Activated CD8-positive, alpha-beta T cell treated with anti-CD3 and anti-CD28 coated beads for 36 hours (primary cell): ENCODE data around the gene NFYC. TPM values are rescaled to one million over a fixed set of nuclear protein-coding genes. Genes with fewer than 3 reads are reported as not detected.

Source experiments
- ATAC-seq: fragments of 200-7000 bp; cut with Tn5 transposase; one replicate; pipeline ENCODE4 v1.10.0; 2021; ENCODE audit warnings: mild to moderate bottlenecking, moderate library complexity
- CTCF ChIA-PET: fragments of 350-600 bp; sonication (Branson Sonifier 250); formaldehyde crosslinking; loops from one replicate; lab custom pipeline; 2021; ENCODE audit warnings: antibody characterized with exemption; lab: Charles Lee
- POLR2A ChIA-PET: fragments of 350-600 bp; sonication (Branson Sonifier 250); formaldehyde crosslinking; loops from one replicate; lab custom pipeline; 2021; ENCODE audit warnings: antibody characterized with exemption; lab: Charles Lee
- DNase-seq: peaks from one replicate; pipeline ENCODE4 v3.0.0-alpha.2; 2020
- H3K27ac Mint-ChIP-seq: one replicate; pipeline ENCODE4 v1.8.0; 2021; ENCODE audit warnings: mild to moderate bottlenecking, mixed read lengths
- H3K27me3 Mint-ChIP-seq: one replicate; pipeline ENCODE4 v1.8.0; 2021; ENCODE audit warnings: mixed read lengths
- H3K36me3 Mint-ChIP-seq: one replicate; pipeline ENCODE4 v1.8.0; 2021; ENCODE audit warnings: low read depth, mixed read lengths
- H3K4me1 Mint-ChIP-seq: one replicate; pipeline ENCODE4 v1.8.0; 2021; ENCODE audit warnings: low read depth, mixed read lengths
- H3K4me3 Mint-ChIP-seq: one replicate; pipeline ENCODE4 v1.8.0; 2021; ENCODE audit warnings: mild to moderate bottlenecking, moderate library complexity, mixed read lengths
- H3K9me3 Mint-ChIP-seq: one replicate; pipeline ENCODE4 v1.8.0; 2021; ENCODE audit warnings: mixed read lengths
- intact Hi-C: fragments of 100-400 bp; cut with micrococcal nuclease; formaldehyde crosslinking; loops from one replicate; pipeline ENCODE4 v1.10.0; 2022
- total RNA-seq, 2 experiments: library from RNA; stranded (reverse); gene quantifications; one replicate each; pipeline ENCODE4 v1.2.3, GENCODE V29; 2021
- TF ChIP-seq, protein P1 (sequence below): fragments of 200-600 bp; IDR thresholded peaks from one replicate; pipeline ENCODE4 v1.8.0; 2022; ENCODE audit warnings: antibody characterized with exemption, mild to moderate bottlenecking

Gene NFYC
- total RNA-seq, 2 experiments from 2014 or later = 45.6 to 53.8 TPM

DNA sequence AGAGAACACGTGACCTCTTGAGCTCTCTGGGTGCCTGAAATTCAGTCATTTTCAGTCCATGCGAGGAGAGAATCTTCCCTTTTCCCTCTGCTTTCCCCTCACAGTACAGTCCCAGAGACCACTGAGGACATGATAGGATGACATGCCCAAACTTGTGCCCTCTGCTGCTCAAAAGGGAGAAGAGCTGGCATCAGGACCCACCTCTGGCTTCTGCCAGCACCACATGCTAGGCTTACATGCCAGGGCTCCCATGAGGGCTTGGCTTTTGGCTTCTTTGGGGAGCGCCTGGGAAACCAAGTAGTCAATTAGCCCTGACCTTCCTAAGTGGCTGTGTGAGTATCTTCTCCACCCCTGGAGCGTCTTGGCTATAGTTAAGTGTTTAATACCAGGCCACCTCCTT lies 78.3 kb downstream of the NFYC start:
- Mint-ChIP-seq H3K27ac (peak overlapping the region; percentile 55), H3K36me3 (peaks cover 40% of the 10 kb centered on the region), H3K4me3 (no peak overlapping the region), H3K4me1 (peaks cover 17% of the 10 kb centered on the region), H3K27me3 (no peaks in the 10 kb centered on the region), H3K9me3 (no peaks in the 10 kb centered on the region)
- ChIA-PET POLR2A (interaction anchor here (0.8 kb wide), 1 partner anchor 209 kb away, joined by 3 read pairs; the partner anchor contains the start of gene CTPS1), CTCF (interaction anchor here (0.6 to 11.6 kb wide), 4 partner anchors 10 to 79 kb away, joined by 3 to 169 read pairs (median 46); no protein-coding TSS in a partner anchor)
- TF ChIP-seq, protein P1, sequence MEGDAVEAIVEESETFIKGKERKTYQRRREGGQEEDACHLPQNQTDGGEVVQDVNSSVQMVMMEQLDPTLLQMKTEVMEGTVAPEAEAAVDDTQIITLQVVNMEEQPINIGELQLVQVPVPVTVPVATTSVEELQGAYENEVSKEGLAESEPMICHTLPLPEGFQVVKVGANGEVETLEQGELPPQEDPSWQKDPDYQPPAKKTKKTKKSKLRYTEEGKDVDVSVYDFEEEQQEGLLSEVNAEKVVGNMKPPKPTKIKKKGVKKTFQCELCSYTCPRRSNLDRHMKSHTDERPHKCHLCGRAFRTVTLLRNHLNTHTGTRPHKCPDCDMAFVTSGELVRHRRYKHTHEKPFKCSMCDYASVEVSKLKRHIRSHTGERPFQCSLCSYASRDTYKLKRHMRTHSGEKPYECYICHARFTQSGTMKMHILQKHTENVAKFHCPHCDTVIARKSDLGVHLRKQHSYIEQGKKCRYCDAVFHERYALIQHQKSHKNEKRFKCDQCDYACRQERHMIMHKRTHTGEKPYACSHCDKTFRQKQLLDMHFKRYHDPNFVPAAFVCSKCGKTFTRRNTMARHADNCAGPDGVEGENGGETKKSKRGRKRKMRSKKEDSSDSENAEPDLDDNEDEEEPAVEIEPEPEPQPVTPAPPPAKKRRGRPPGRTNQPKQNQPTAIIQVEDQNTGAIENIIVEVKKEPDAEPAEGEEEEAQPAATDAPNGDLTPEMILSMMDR = no peak
- peak; percentile 22 for DNase-seq
- intact Hi-C loops = loop anchor here (5.0 kb wide), 1 partner anchor 182 kb away; no protein-coding TSS in a partner anchor
- peak; percentile 43 for ATAC-seq

DNA sequence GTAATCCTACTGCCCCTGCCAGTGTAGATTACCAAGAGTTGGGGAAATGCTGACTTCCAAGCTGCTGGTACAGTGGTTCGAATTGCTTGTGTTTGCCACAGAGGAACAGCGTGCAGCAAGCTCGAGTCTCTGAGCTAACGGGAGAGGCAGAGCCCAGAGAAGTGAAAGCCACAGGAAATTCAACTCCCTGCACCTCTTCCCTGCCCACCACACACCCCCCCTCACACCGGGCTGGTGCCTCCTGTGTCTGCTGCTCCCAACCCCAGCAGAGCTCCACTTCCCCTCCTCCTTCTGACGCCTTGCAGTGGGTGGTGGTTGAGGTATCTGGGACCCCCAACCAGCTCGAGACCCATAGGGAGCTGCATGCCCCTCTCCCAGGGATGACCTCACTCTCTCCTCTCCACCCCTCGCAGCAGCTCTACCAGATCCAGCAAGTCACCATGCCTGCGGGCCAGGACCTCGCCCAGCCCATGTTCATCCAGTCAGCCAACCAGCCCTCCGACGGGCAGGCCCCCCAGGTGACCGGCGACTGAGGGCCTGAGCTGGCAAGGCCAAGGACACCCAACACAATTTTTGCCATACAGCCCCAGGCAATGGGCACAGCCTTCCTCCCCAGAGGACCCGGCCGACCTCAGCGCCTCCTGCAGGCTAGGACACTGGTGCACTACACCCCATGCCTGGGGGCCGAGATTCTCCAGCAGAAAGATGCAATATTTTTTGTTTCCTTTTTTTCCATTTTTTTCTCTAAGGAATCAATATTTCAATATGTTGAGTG lies 79.0 kb downstream of the NFYC start:
- TF ChIP-seq, protein P1 = no peak
- ChIA-PET CTCF (interaction anchor here (0.6 to 11.6 kb wide), 6 partner anchors 9 to 180 kb away, joined by 3 to 169 read pairs (median 38); no protein-coding TSS in a partner anchor), POLR2A (no interaction called here)
- intact Hi-C loops = loop anchor here (5.0 kb wide), 1 partner anchor 182 kb away; no protein-coding TSS in a partner anchor
- ATAC-seq = no peak
- DNase-seq = no peak
- H3K9me3 Mint-ChIP-seq = no peaks in the 10 kb centered on the region
- peaks cover 36% of the 10 kb centered on the region for H3K36me3 Mint-ChIP-seq
- H3K4me1 Mint-ChIP-seq = peaks cover 12% of the 10 kb centered on the region
- peak overlapping the region; percentile 53 for H3K27ac Mint-ChIP-seq
- no peaks in the 10 kb centered on the region for H3K27me3 Mint-ChIP-seq
- H3K4me3 Mint-ChIP-seq = no peak overlapping the region

DNA sequence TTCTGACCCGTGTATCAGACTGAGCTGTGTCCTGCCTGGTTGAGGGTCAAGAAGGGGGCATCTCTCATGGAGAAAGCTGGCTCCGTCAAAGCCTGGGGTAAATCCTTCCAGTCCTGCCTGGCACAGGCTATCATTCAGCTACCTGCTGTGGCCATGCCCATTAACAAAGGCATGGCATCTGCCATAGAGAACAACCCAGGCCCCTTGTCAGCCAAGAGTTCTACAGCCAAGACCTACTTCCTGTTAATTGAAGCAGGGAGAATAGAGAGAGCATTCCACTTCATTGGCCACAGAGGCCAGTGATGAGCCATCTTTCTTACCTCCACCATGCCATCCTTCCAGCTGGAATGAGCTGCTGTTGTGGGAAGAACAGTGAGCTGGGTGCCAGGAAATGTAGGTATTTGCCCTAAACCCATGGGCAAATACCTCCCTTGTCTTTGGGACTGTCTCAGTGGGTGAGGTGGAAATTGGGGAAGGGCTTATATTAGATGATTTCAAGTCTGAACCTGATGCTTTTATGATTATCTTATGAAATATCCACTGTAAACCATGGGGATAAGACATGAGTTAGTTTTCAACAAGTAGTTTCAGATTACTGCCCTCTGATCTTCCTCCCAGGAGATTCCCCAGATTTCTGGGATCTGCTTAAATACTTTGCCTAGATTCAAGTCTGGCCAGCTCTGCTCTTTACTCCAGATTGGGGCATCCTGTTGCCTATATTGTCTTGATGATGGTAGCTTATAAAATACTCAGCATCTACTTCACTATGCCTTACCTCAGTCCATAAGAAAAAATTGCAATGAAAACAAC lies 80.8 kb downstream of the NFYC start:
- TF ChIP-seq, protein P1 = no peak
- Mint-ChIP-seq H3K4me3 (no peak overlapping the region), H3K27ac (peak overlapping the region; percentile 44), H3K27me3 (no peaks in the 10 kb centered on the region), H3K9me3 (peaks cover 1% of the 10 kb centered on the region), H3K36me3 (peaks cover 31% of the 10 kb centered on the region), H3K4me1 (peaks cover 6% of the 10 kb centered on the region)
- no peak for DNase-seq
- CTCF ChIA-PET = interaction anchor here (0.7 to 11.6 kb wide), 19 partner anchors 8 to 178 kb away, joined by 3 to 169 read pairs (median 10); partner anchors contain the start of gene NFYC
- ATAC-seq = no peak
- POLR2A ChIA-PET = interaction anchor here (0.9 to 2.9 kb wide), 4 partner anchors 11 to 86 kb away, joined by 3 to 11 read pairs (median 4); partner anchors contain the start of genes KCNQ4 and NFYC
- intact Hi-C loops = loop anchor here (5.0 kb wide), 1 partner anchor 180 kb away; no protein-coding TSS in a partner anchor

DNA sequence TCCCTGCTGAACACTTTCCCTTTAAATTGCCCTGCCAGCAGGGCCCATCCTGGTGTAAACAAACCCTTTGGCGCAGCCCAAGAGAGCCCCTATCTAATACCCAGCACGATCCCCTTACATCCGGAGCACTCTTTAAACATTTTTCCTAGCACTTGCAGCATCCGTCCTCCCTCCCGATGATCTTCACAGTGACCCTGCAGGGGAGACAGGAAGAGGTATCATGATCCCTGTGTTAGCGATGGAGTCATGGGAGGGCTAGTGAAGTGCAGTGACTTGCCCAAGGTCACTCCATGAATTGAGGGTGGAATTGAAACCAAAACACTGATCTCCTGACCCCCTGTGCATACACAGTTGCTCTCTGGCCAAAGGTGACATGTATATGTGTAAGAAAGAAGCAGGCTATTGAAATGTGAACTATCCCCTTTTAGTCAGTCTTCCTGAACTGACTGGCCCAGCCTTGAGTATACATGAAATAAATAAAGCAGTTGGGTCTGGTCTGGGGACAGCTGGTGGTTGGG lies 82.3 kb downstream of the NFYC start:
- no peak overlapping the region for H3K27ac Mint-ChIP-seq
- peaks cover 27% of the 10 kb centered on the region for H3K36me3 Mint-ChIP-seq
- POLR2A ChIA-PET = interaction anchor here (0.9 to 2.9 kb wide), 7 partner anchors 8 to 88 kb away, joined by 3 to 12 read pairs (median 6); partner anchors contain the start of genes CITED4, KCNQ4 and NFYC
- ATAC-seq = peak; percentile 19
- no peak overlapping the region for H3K4me3 Mint-ChIP-seq
- peaks cover 4% of the 10 kb centered on the region for H3K4me1 Mint-ChIP-seq
- DNase-seq = no peak
- intact Hi-C loops = loop anchor here (2.0 to 5.0 kb wide), 2 partner anchors 77 to 178 kb away; no protein-coding TSS in a partner anchor
- TF ChIP-seq, protein P1 = no peak
- CTCF ChIA-PET = interaction anchor here (0.7 to 11.6 kb wide), 46 partner anchors 9 to 189 kb away, joined by 3 to 169 read pairs (median 7); partner anchors contain the start of genes CITED4 and NFYC
- H3K27me3 Mint-ChIP-seq = no peaks in the 10 kb centered on the region
- H3K9me3 Mint-ChIP-seq = peaks cover 2% of the 10 kb centered on the region
